ENCODE measurements around the gene ADPRHL1. TPM values are rescaled to one million over a fixed set of nuclear protein-coding genes. Genes with fewer than 3 reads are reported as not detected.

Gene ADPRHL1
- total RNA-seq, 1 experiment from 2014 or later: 11.5 TPM

DNA sequence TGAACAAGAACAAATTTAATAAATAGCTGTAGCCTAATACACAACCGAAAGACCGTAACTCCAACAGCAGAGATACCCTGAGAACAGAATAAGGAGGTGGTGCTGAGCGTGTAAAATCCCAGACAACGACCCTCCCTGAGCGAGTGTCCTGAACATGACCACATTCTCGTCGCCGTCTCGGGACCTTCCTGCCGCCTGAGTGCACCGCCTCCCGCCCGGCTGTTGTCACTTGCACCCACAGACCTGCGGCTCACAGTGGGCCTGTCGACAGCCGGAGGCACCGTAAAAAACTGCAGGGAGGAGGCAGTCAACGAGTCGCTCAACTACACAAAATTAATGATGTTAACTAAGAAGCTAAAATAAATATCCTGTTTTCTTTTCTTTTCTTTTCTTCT lies 53.5 kb downstream of the ADPRHL1 start:
- peaks cover 13% of the 10 kb centered on the region; the same call in 1 of the 2 replicates for H3K27me3 ChIP-seq (ENCODE audit: insufficient read depth, low read depth)
- POLR2A ChIA-PET (ENCODE audit: unreplicated experiment): no interaction called here
- no peak overlapping the region for H3K4me2 ChIP-seq
- H3K9me2 ChIP-seq (ENCODE audit: insufficient read depth): no peaks in the 10 kb centered on the region
- CTCF ChIA-PET: no interaction called here
- no peak for DNase-seq
- no peaks in the 10 kb centered on the region for H3K9me3 ChIP-seq (ENCODE audit: insufficient read depth, low read depth)
- no peaks in the 10 kb centered on the region for H3K79me2 ChIP-seq (ENCODE audit: low read depth)
- peaks cover 10% of the 10 kb centered on the region; the same call in 1 of the 2 replicates for H3K4me1 ChIP-seq (replicated peaks; ENCODE audit: insufficient read depth)
- no peaks in the 10 kb centered on the region for H3K36me3 ChIP-seq (ENCODE audit: low read depth)
- no TSS peak for BruUV-seq (replicated peaks)
- intact Hi-C loops (cut with micrococcal nuclease; ENCODE audit: unreplicated experiment): no loop called here
- no peak overlapping the region for H3K27ac ChIP-seq
- no peak for TF ChIP-seq EZH2 (IDR thresholded peaks at IDR 0.05; ENCODE audit: low read depth)
- H3F3A ChIP-seq (ENCODE audit: insufficient read depth, low read depth): no peaks in the 10 kb centered on the region
- H4K20me1 ChIP-seq (ENCODE audit: insufficient read depth): no peaks in the 10 kb centered on the region
- H2AFZ ChIP-seq: no peak overlapping the region
- no peak overlapping the region for H3K4me3 ChIP-seq

DNA sequence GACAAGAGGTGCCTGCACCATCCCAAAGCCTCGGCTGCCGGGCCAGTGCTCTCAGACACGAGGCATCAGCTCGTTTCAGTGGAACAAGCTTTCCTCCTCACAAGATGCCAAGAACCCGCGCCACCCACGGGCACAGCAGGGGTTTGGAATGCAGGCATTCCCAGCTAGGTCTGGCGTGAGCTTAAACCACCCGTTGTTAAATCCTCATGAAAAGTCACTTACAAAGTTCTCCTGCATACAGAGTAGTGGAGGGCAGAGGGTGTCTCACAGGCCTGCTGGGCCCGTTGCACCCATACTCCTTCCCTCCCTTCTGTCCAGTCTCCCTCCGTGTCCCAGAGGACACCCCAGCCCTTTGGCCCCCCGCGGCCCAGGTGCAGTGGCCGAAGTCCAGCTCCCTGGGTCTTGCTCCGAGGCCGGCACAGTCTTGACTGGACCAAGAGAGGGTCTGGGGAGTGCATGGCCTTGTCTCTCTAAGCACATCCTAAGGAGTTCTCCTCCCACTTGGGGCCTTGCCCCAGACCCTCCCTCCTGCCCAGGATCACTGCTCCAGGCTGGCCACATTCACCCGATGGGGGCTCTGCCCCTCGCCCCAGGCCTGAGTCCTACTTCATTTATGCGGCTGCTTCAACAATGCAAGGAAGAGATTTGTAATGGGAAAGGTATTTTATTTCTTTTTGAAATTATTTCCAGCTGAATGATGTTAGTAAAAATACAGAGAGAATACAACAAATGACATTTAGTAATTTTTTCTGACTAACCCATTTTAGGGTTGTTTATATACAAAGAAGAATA lies 54.1 kb downstream of the ADPRHL1 start:
- no TSS peak for BruUV-seq (replicated peaks)
- DNase-seq: peak; percentile 36 to 45
- Histone ChIP-seq H3K36me3 (ENCODE audit: low read depth) (no peaks in the 10 kb centered on the region), H3K4me3 (no peak overlapping the region), H3K9me2 (ENCODE audit: insufficient read depth) (no peaks in the 10 kb centered on the region), H3F3A (ENCODE audit: insufficient read depth, low read depth) (no peaks in the 10 kb centered on the region), H3K9me3 (ENCODE audit: insufficient read depth, low read depth) (no peaks in the 10 kb centered on the region), H3K4me2 (no peak overlapping the region), H3K27ac (no peak overlapping the region), H3K4me1 (replicated peaks; ENCODE audit: insufficient read depth) (peaks cover 10% of the 10 kb centered on the region; the same call in 1 of the 2 replicates), H3K79me2 (ENCODE audit: low read depth) (no peaks in the 10 kb centered on the region), H2AFZ (no peak overlapping the region), H4K20me1 (ENCODE audit: insufficient read depth) (no peaks in the 10 kb centered on the region), H3K27me3 (ENCODE audit: insufficient read depth, low read depth) (peaks cover 13% of the 10 kb centered on the region; the same call in 1 of the 2 replicates)
- POLR2A ChIA-PET (ENCODE audit: unreplicated experiment): interaction anchor here (0.7 kb wide), 2 partner anchors 125 to 182 kb away, joined by 3 to 4 read pairs; no protein-coding TSS in a partner anchor
- no peak for TF ChIP-seq EZH2 (IDR thresholded peaks at IDR 0.05; ENCODE audit: low read depth)
- TF ChIP-seq, protein P1, sequence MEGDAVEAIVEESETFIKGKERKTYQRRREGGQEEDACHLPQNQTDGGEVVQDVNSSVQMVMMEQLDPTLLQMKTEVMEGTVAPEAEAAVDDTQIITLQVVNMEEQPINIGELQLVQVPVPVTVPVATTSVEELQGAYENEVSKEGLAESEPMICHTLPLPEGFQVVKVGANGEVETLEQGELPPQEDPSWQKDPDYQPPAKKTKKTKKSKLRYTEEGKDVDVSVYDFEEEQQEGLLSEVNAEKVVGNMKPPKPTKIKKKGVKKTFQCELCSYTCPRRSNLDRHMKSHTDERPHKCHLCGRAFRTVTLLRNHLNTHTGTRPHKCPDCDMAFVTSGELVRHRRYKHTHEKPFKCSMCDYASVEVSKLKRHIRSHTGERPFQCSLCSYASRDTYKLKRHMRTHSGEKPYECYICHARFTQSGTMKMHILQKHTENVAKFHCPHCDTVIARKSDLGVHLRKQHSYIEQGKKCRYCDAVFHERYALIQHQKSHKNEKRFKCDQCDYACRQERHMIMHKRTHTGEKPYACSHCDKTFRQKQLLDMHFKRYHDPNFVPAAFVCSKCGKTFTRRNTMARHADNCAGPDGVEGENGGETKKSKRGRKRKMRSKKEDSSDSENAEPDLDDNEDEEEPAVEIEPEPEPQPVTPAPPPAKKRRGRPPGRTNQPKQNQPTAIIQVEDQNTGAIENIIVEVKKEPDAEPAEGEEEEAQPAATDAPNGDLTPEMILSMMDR (conservative IDR thresholded peaks at IDR 0.05): no peak
- intact Hi-C loops (cut with micrococcal nuclease; ENCODE audit: unreplicated experiment): no loop called here
- CTCF ChIA-PET: interaction anchor here (0.6 kb wide), 2 partner anchors 29 to 81 kb away, joined by 7 to 11 read pairs; no protein-coding TSS in a partner anchor

DNA sequence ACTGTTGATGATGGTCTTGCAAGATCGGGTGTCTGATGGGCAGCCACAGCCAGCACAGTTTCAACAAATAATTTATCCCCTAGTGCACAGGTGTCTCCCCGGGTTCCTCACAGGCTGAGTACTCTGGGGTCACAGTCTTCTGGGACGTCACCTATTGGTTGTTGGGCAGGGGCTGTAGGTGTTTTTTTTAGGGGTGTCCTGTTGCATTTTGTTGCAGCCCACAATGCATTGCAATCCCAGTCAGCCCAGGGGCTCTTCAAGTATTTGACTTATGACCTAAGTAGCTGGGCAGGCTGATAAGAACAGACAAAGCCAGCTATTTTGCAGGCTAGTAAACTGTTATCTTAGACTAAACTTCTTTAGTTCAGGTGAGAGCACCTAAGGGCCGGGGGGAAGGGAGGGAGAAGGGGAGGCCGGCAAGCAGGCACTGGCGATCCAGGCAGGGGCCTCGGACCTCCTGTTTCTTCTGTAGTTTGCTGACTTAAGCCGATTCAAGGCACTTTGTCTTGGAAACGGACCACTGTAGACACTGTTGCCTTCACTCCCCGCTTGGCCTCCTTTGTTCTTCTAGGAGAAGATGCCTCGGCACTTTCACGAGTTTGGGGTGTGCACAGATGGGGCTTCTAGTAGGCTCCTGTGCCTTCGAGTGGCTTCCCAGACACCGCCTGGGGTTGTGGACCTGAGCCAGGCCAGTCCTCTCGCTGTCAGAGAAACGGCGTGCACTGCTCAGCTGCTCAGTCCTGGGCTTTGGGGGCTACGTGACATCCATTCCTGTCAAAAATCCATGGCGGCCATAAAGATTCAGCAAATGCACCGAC lies 55.5 kb downstream of the ADPRHL1 start:
- Histone ChIP-seq H3K4me2 (no peak overlapping the region), H3K27ac (no peak overlapping the region), H3K4me3 (no peak overlapping the region), H4K20me1 (ENCODE audit: insufficient read depth) (no peaks in the 10 kb centered on the region), H3K4me1 (replicated peaks; ENCODE audit: insufficient read depth) (peaks cover 14% of the 10 kb centered on the region; the same call in 1 of the 2 replicates), H3K9me3 (ENCODE audit: insufficient read depth, low read depth) (no peaks in the 10 kb centered on the region), H3K27me3 (ENCODE audit: insufficient read depth, low read depth) (peaks cover 5% of the 10 kb centered on the region; the same call in 1 of the 2 replicates), H2AFZ (no peak overlapping the region), H3F3A (ENCODE audit: insufficient read depth, low read depth) (no peaks in the 10 kb centered on the region), H3K9me2 (ENCODE audit: insufficient read depth) (no peaks in the 10 kb centered on the region), H3K79me2 (ENCODE audit: low read depth) (no peaks in the 10 kb centered on the region), H3K36me3 (ENCODE audit: low read depth) (no peaks in the 10 kb centered on the region)
- DNase-seq: no peak
- ChIA-PET POLR2A (ENCODE audit: unreplicated experiment) (no interaction called here), CTCF (no interaction called here)
- no peak for TF ChIP-seq EZH2 (IDR thresholded peaks at IDR 0.05; ENCODE audit: low read depth)
- TF ChIP-seq, protein P1 (conservative IDR thresholded peaks at IDR 0.05): no peak
- intact Hi-C loops (cut with micrococcal nuclease; ENCODE audit: unreplicated experiment): no loop called here
- no TSS peak for BruUV-seq (replicated peaks)
